ENCODE results near the gene BCAS3.

- no peak for TF ChIP-seq EZH2 (IDR thresholded peaks at IDR 0.05; ENCODE audit: borderline replicate concordance, insufficient read depth, low read length, poor library complexity, severe bottlenecking)
- no peak for TF ChIP-seq CTCF (IDR thresholded peaks at IDR 0.05; ENCODE audit: poor library complexity, severe bottlenecking)
- TF ChIP-seq EP300 (conservative IDR thresholded peaks at IDR 0.05; ENCODE audit: poor library complexity, severe bottlenecking): no peak
- TF ChIP-seq MXI1 (conservative IDR thresholded peaks at IDR 0.05; ENCODE audit: poor library complexity, severe bottlenecking): no peak
These were observed 764.6 kb downstream of the BCAS3 start for GRCh38 chr17:61442136-61442775.
